GM23338 (cell line): ENCODE measurements around the gene RIMS1. TPM values are rescaled to one million over a fixed set of nuclear protein-coding genes. Genes with fewer than 3 reads are reported as not detected.

ENCODE experiments used
- ATAC-seq: fragments of 200-7000 bp; cut with Tn5 transposase; 3 replicates; pipeline ENCODE4 v1.9.1; 2020
- DNase-seq: peaks from one replicate; pipeline ENCODE4 v3.0.0-alpha.2; 2015; ENCODE audit warnings: low spot score
- H2AFZ ChIP-seq: fragments of 200-600 bp; sonication (generic); 2 replicates; pipeline ENCODE4 v1.8.0; 2016; ENCODE audit warnings: antibody characterized with exemption, mild to moderate bottlenecking, moderate library complexity
- H3F3A ChIP-seq: fragments of 200-600 bp; sonication (generic); replicated peaks from 2 replicates; pipeline ENCODE4 v1.8.0; 2017; ENCODE audit warnings: antibody characterized with exemption, mixed run types, low read depth
- H3K27ac ChIP-seq: fragments of 200-600 bp; sonication (generic); 2 replicates; pipeline ENCODE4 v1.6.1; 2016; ENCODE audit warnings: low read depth
- H3K27me3 ChIP-seq: fragments of 200-600 bp; sonication (generic); 2 replicates; pipeline ENCODE4 v1.8.0; 2016; ENCODE audit warnings: mild to moderate bottlenecking, mixed run types, moderate library complexity; ENCODE audit not compliant: insufficient read depth
- H3K36me3 ChIP-seq: fragments of 200-600 bp; sonication (generic); 2 replicates; pipeline ENCODE4 v1.8.0; 2016; ENCODE audit warnings: mild to moderate bottlenecking; ENCODE audit not compliant: insufficient read depth
- H3K4me1 ChIP-seq: fragments of 200-600 bp; sonication (generic); 2 replicates; pipeline ENCODE4 v1.8.0; 2016; ENCODE audit warnings: mild to moderate bottlenecking, moderate library complexity; ENCODE audit not compliant: insufficient read depth
- H3K4me2 ChIP-seq: fragments of 200-600 bp; sonication (generic); 2 replicates; pipeline ENCODE4 v1.7.1; 2017; ENCODE audit warnings: mixed run types
- H3K4me3 ChIP-seq: fragments of 200-600 bp; sonication (generic); 2 replicates; pipeline ENCODE4 v1.6.1; 2016; ENCODE audit warnings: mixed run types
- H3K79me2 ChIP-seq: fragments of 200-600 bp; sonication (generic); replicated peaks from 2 replicates; pipeline ENCODE4 v1.8.0; 2017; ENCODE audit warnings: mild to moderate bottlenecking; ENCODE audit not compliant: insufficient read depth
- H3K9me2 ChIP-seq: fragments of 200-600 bp; sonication (generic); 2 replicates; pipeline ENCODE4 v1.8.0; 2017; ENCODE audit not compliant: insufficient read depth
- H4K20me1 ChIP-seq: fragments of 200-600 bp; sonication (generic); replicated peaks from 2 replicates; pipeline ENCODE4 v1.8.0; 2017; ENCODE audit warnings: mild to moderate bottlenecking; ENCODE audit not compliant: insufficient read depth
- H3K27ac Mint-ChIP-seq: 2 replicates; pipeline ENCODE4 v1.8.0; 2020; ENCODE audit warnings: inconsistent platforms, mild to moderate bottlenecking, moderate library complexity, mixed read lengths
- H3K27me3 Mint-ChIP-seq: 3 replicates; pipeline ENCODE4 v1.8.0; 2022; ENCODE audit warnings: low read depth, mild to moderate bottlenecking, moderate library complexity, mixed read lengths, inconsistent platforms; ENCODE audit not compliant: insufficient read depth, poor library complexity
- H3K36me3 Mint-ChIP-seq: 3 replicates; pipeline ENCODE4 v1.8.0; 2021; ENCODE audit warnings: low read depth, mild to moderate bottlenecking, inconsistent platforms, moderate library complexity, mixed read lengths
- H3K4me1 Mint-ChIP-seq: 3 replicates; pipeline ENCODE4 v1.8.0; 2020; ENCODE audit warnings: mild to moderate bottlenecking, inconsistent platforms, mixed read lengths
- H3K4me3 Mint-ChIP-seq: 3 replicates; pipeline ENCODE4 v1.8.0; 2021; ENCODE audit warnings: moderate library complexity, mild to moderate bottlenecking, inconsistent platforms, mixed read lengths
- H3K9me3 Mint-ChIP-seq: 3 replicates; pipeline ENCODE4 v1.8.0; 2020; ENCODE audit warnings: moderate library complexity, mild to moderate bottlenecking, inconsistent platforms, mixed read lengths
- CREB1 ChIP-seq: fragments of 250-450 bp; sonication (Bioruptor Pico); IDR thresholded peaks from 2 replicates; pipeline ENCODE4 v1.5.0; 2020; ENCODE audit warnings: low read depth, mild to moderate bottlenecking, moderate library complexity
- CTCF ChIP-seq, 2 experiments: fragments of 200-600 bp in 1 of 2; sonication (generic) in 1 of 2; conservative IDR thresholded peaks; 2 replicates each; pipeline versions ENCODE4 v1.5.1 to v1.6.1; 2016 to 2017; ENCODE audit warnings: antibody characterized with exemption in 2 of 2, low read depth in 2 of 2, mild to moderate bottlenecking in 2 of 2, moderate library complexity in 1 of 2
- EZH2 ChIP-seq: fragments of 200-600 bp; sonication (generic); IDR thresholded peaks from one replicate; pipeline ENCODE4 v1.8.0; 2017; ENCODE audit warnings: antibody characterized with exemption, mild to moderate bottlenecking, low read depth; ENCODE audit not compliant: unreplicated experiment
- EZH2phosphoT487 ChIP-seq: fragments of 200-600 bp; sonication (generic); IDR thresholded peaks from one replicate; pipeline ENCODE4 v1.8.1; 2018; ENCODE audit warnings: antibody characterized with exemption; ENCODE audit not compliant: unreplicated experiment
- JUNB ChIP-seq: IDR thresholded peaks from one replicate; pipeline ENCODE4 v1.6.1; 2016; ENCODE audit warnings: antibody characterized with exemption; ENCODE audit not compliant: unreplicated experiment
- NANOG ChIP-seq: IDR thresholded peaks from 2 replicates; pipeline ENCODE4 v1.6.1; 2016; ENCODE audit warnings: antibody characterized with exemption, borderline replicate concordance
- POLR2AphosphoS5 ChIP-seq: IDR thresholded peaks from 2 replicates; pipeline ENCODE4 v1.6.1; 2016; ENCODE audit warnings: antibody characterized with exemption, low read depth
- REST ChIP-seq: IDR thresholded peaks from one replicate; pipeline ENCODE4 v1.6.1; 2018; ENCODE audit warnings: antibody characterized with exemption; ENCODE audit not compliant: unreplicated experiment
- STAT1 ChIP-seq: IDR thresholded peaks from one replicate; pipeline ENCODE4 v1.6.1; 2016; ENCODE audit warnings: antibody characterized with exemption; ENCODE audit not compliant: unreplicated experiment
- ZNF114 ChIP-seq: fragments of 250-450 bp; sonication (Bioruptor Pico); IDR thresholded peaks from 2 replicates; pipeline ENCODE4 v1.5.0; 2020; ENCODE audit warnings: mild to moderate bottlenecking, moderate library complexity
- ZNF331 ChIP-seq: fragments of 250-450 bp; sonication (Bioruptor Pico); IDR thresholded peaks from 2 replicates; pipeline ENCODE4 v1.5.0; 2020; ENCODE audit warnings: low read depth, mild to moderate bottlenecking, moderate library complexity
- ZNF462 ChIP-seq: fragments of 250-450 bp; sonication (Bioruptor Pico); IDR thresholded peaks from 2 replicates; pipeline ENCODE4 v1.5.0; 2020; ENCODE audit warnings: mild to moderate bottlenecking, moderate library complexity
- polyA plus RNA-seq: library from polyadenylated mRNA; unstranded; fragments of >200 nt; fragmentation: Nextera tagmentation; extraction: Ambion mirVana; gene quantifications from 2 replicates; pipeline ENCODE4 v1.2.1, GENCODE V29; 2016
- total RNA-seq: library from RNA; depleted of rRNA; stranded (reverse); fragments of >200 nt; shearing (Covaris generic); gene quantifications from 2 replicates; pipeline ENCODE4 v1.2.3, GENCODE V29; 2014
- TF ChIP-seq, protein P1 (sequence below): IDR thresholded peaks from 2 replicates; pipeline ENCODE4 v1.6.1; 2016; ENCODE audit warnings: antibody characterized with exemption

RIMS1 gene
- total and polyA plus RNA-seq, 2 experiments from 2014 or later, result 0.89 to 4.0 TPM

DNA sequence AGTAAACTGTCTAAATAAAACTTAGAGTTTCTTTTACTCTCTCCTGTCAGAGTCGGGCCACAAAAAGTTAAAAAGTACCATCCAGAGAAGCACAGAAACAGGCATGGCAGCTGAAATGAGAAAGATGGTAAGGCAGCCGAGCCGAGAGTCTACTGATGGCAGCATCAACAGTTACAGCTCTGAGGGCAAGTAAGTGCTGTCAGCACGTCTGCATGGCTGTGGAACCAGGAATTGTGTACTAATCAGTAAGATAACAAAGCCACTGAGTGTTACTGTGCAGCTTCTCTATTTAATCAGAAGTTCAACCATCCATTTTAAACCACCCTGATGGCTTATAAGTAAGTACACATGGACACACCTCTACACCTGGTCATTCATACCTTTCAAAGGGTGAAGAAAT, 504.2 kb downstream of the RIMS1 start:
- Histone ChIP-seq H3K27ac (no peak overlapping the region), H3F3A (no peaks in the 10 kb centered on the region), H2AFZ (no peak overlapping the region), H3K27me3 (no peaks in the 10 kb centered on the region), H4K20me1 (no peaks in the 10 kb centered on the region), H3K4me2 (no peak overlapping the region), H3K4me3 (no peak overlapping the region), H3K4me1 (no peaks in the 10 kb centered on the region), H3K9me2 (no peaks in the 10 kb centered on the region), H3K79me2 (no peaks in the 10 kb centered on the region), H3K36me3 (no peaks in the 10 kb centered on the region)
- ATAC-seq, result no peak
- Mint-ChIP-seq H3K4me3 (no peak overlapping the region), H3K36me3 (no peaks in the 10 kb centered on the region), H3K27ac (no peak overlapping the region), H3K4me1 (no peaks in the 10 kb centered on the region), H3K9me3 (no peaks in the 10 kb centered on the region), H3K27me3 (no peaks in the 10 kb centered on the region)
- TF ChIP-seq STAT1 (no peak), ZNF331 (no peak), POLR2AphosphoS5 (no peak), CREB1 (no peak), REST (no peak), JUNB (no peak), NANOG (no peak), EZH2phosphoT487 (no peak), ZNF114 (CRISPR knock-in tag) (no peak), ZNF462 (CRISPR knock-in tag) (no peak), CTCF (conservative IDR thresholded peaks at IDR 0.05; ENCODE audit: low read depth in 2 of 2) (no peak), EZH2 (no peak)
- TF ChIP-seq, protein P1, sequence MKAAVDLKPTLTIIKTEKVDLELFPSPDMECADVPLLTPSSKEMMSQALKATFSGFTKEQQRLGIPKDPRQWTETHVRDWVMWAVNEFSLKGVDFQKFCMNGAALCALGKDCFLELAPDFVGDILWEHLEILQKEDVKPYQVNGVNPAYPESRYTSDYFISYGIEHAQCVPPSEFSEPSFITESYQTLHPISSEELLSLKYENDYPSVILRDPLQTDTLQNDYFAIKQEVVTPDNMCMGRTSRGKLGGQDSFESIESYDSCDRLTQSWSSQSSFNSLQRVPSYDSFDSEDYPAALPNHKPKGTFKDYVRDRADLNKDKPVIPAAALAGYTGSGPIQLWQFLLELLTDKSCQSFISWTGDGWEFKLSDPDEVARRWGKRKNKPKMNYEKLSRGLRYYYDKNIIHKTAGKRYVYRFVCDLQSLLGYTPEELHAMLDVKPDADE, result no peak
- no peak for DNase-seq
